ENCODE results near the gene NINL.
"Not testable (repeated sequence)": the region's sequence is repeated elsewhere in the genome, so short reads cannot be mapped to it uniquely, and the experiment has no call there.

Gene NINL

GRCh38 chr20:25507385-25508082 is 77.8 kb downstream of the NINL start:
- no peaks in the 10 kb centered on the region for H3K9me3 ChIP-seq (ENCODE audit: insufficient read depth, low read depth, low read length)
- H3K9ac ChIP-seq (ENCODE audit: low read depth, low read length) = no peak overlapping the region
- peaks cover 94% of the 10 kb centered on the region for H3K36me3 ChIP-seq (ENCODE audit: insufficient read depth, low read depth, low read length)
- H3K27ac ChIP-seq (ENCODE audit: low read length) = no peak overlapping the region
- no peaks in the 10 kb centered on the region for H3K27me3 ChIP-seq (ENCODE audit: insufficient read depth, low read length)
- H3K4me3 ChIP-seq (ENCODE audit: low read length) = no peak overlapping the region
- H3K4me1 ChIP-seq (ENCODE audit: insufficient read depth, low read length) = no peaks in the 10 kb centered on the region

GRCh38 chr20:25504366-25505135 is 80.8 kb downstream of the NINL start:
- peaks cover 82% of the 10 kb centered on the region for H3K36me3 ChIP-seq (ENCODE audit: insufficient read depth, low read depth, low read length)
- no peaks in the 10 kb centered on the region for H3K9me3 ChIP-seq (ENCODE audit: insufficient read depth, low read depth, low read length)
- H3K27ac ChIP-seq (ENCODE audit: low read length) = no peak overlapping the region
- H3K4me3 ChIP-seq (ENCODE audit: low read length) = no peak overlapping the region
- H3K27me3 ChIP-seq (ENCODE audit: insufficient read depth, low read length) = no peaks in the 10 kb centered on the region
- H3K4me1 ChIP-seq (ENCODE audit: insufficient read depth, low read length) = no peaks in the 10 kb centered on the region
- no peak overlapping the region for H3K9ac ChIP-seq (ENCODE audit: low read depth, low read length)

GRCh38 chr20:25503936-25504335 is 81.4 kb downstream of the NINL start:
- H3K4me1 ChIP-seq (ENCODE audit: insufficient read depth, low read length) = no peaks in the 10 kb centered on the region
- no peak overlapping the region for H3K27ac ChIP-seq (ENCODE audit: low read length)
- no peak overlapping the region for H3K9ac ChIP-seq (ENCODE audit: low read depth, low read length)
- H3K9me3 ChIP-seq (ENCODE audit: insufficient read depth, low read depth, low read length) = no peaks in the 10 kb centered on the region
- H3K4me3 ChIP-seq (ENCODE audit: low read length) = no peak overlapping the region
- peaks cover 82% of the 10 kb centered on the region for H3K36me3 ChIP-seq (ENCODE audit: insufficient read depth, low read depth, low read length)
- no peaks in the 10 kb centered on the region for H3K27me3 ChIP-seq (ENCODE audit: insufficient read depth, low read length)

- not testable (repeated sequence) for H3K27ac ChIP-seq (ENCODE audit: low read length); H3K4me3 ChIP-seq (ENCODE audit: low read length)
These were observed 82.2 kb downstream of the NINL start for GRCh38 chr20:25503051-25503639.

GRCh38 chr20:25500880-25501351 is 84.4 kb downstream of the NINL start:
- Histone ChIP-seq H3K9me3 (ENCODE audit: insufficient read depth, low read depth, low read length) (no peaks in the 10 kb centered on the region), H3K9ac (ENCODE audit: low read depth, low read length) (no peak overlapping the region), H3K27me3 (ENCODE audit: insufficient read depth, low read length) (no peaks in the 10 kb centered on the region), H3K4me3 (ENCODE audit: low read length) (no peak overlapping the region), H3K36me3 (ENCODE audit: insufficient read depth, low read depth, low read length) (peaks cover 77% of the 10 kb centered on the region), H3K27ac (ENCODE audit: low read length) (no peak overlapping the region), H3K4me1 (ENCODE audit: insufficient read depth, low read length) (no peaks in the 10 kb centered on the region)

More at GRCh38 chr20:25503051-25503639, 82.2 kb downstream of the NINL start:
- H3K27me3 ChIP-seq (ENCODE audit: insufficient read depth, low read length); H3K4me1 ChIP-seq (ENCODE audit: insufficient read depth, low read length); H3K9ac ChIP-seq (ENCODE audit: low read depth, low read length); H3K9me3 ChIP-seq (ENCODE audit: insufficient read depth, low read depth, low read length): not testable (repeated sequence)
- H3K36me3 ChIP-seq (ENCODE audit: insufficient read depth, low read depth, low read length) = peaks cover 82% of the 10 kb centered on the region

GRCh38 chr20:25499855-25500434 is 85.4 kb downstream of the NINL start:
- no peaks in the 10 kb centered on the region for H3K4me1 ChIP-seq (ENCODE audit: insufficient read depth, low read length)
- H3K27ac ChIP-seq (ENCODE audit: low read length) = no peak overlapping the region
- no peak overlapping the region for H3K9ac ChIP-seq (ENCODE audit: low read depth, low read length)
- H3K4me3 ChIP-seq (ENCODE audit: low read length) = no peak overlapping the region
- no peaks in the 10 kb centered on the region for H3K9me3 ChIP-seq (ENCODE audit: insufficient read depth, low read depth, low read length)
- no peaks in the 10 kb centered on the region for H3K27me3 ChIP-seq (ENCODE audit: insufficient read depth, low read length)
- peaks cover 70% of the 10 kb centered on the region for H3K36me3 ChIP-seq (ENCODE audit: insufficient read depth, low read depth, low read length)

- Histone ChIP-seq H3K4me1 (ENCODE audit: insufficient read depth, low read length) (no peaks in the 10 kb centered on the region), H3K36me3 (ENCODE audit: insufficient read depth, low read depth, low read length) (peaks cover 61% of the 10 kb centered on the region), H3K4me3 (ENCODE audit: low read length) (no peak overlapping the region), H3K9me3 (ENCODE audit: insufficient read depth, low read depth, low read length) (no peaks in the 10 kb centered on the region), H3K27ac (ENCODE audit: low read length) (no peak overlapping the region), H3K27me3 (ENCODE audit: insufficient read depth, low read length) (no peaks in the 10 kb centered on the region), H3K9ac (ENCODE audit: low read depth, low read length) (no peak overlapping the region)
These were observed 86.3 kb downstream of the NINL start for GRCh38 chr20:25499031-25499430.

GRCh38 chr20:25498280-25498606 is 87.1 kb downstream of the NINL start:
- no peaks in the 10 kb centered on the region for H3K9me3 ChIP-seq (ENCODE audit: insufficient read depth, low read depth, low read length)
- H3K27me3 ChIP-seq (ENCODE audit: insufficient read depth, low read length) = no peaks in the 10 kb centered on the region
- peaks cover 56% of the 10 kb centered on the region for H3K36me3 ChIP-seq (ENCODE audit: insufficient read depth, low read depth, low read length)
- no peak overlapping the region for H3K4me3 ChIP-seq (ENCODE audit: low read length)
- no peaks in the 10 kb centered on the region for H3K4me1 ChIP-seq (ENCODE audit: insufficient read depth, low read length)
- H3K27ac ChIP-seq (ENCODE audit: low read length) = no peak overlapping the region
- no peak overlapping the region for H3K9ac ChIP-seq (ENCODE audit: low read depth, low read length)

- no peaks in the 10 kb centered on the region for H3K4me1 ChIP-seq (ENCODE audit: insufficient read depth, low read length)
- no peak overlapping the region for H3K9ac ChIP-seq (ENCODE audit: low read depth, low read length)
- H3K27ac ChIP-seq (ENCODE audit: low read length) = no peak overlapping the region
- no peaks in the 10 kb centered on the region for H3K9me3 ChIP-seq (ENCODE audit: insufficient read depth, low read depth, low read length)
- H3K27me3 ChIP-seq (ENCODE audit: insufficient read depth, low read length) = no peaks in the 10 kb centered on the region
- no peak overlapping the region for H3K4me3 ChIP-seq (ENCODE audit: low read length)
- H3K36me3 ChIP-seq (ENCODE audit: insufficient read depth, low read depth, low read length) = peaks cover 57% of the 10 kb centered on the region
These were observed 87.6 kb downstream of the NINL start for GRCh38 chr20:25497586-25498279.

GRCh38 chr20:25496968-25497401 is 88.3 kb downstream of the NINL start:
- Histone ChIP-seq H3K36me3 (ENCODE audit: insufficient read depth, low read depth, low read length) (peaks cover 53% of the 10 kb centered on the region), H3K4me3 (ENCODE audit: low read length) (no peak overlapping the region), H3K9me3 (ENCODE audit: insufficient read depth, low read depth, low read length) (no peaks in the 10 kb centered on the region), H3K4me1 (ENCODE audit: insufficient read depth, low read length) (no peaks in the 10 kb centered on the region), H3K27me3 (ENCODE audit: insufficient read depth, low read length) (no peaks in the 10 kb centered on the region), H3K9ac (ENCODE audit: low read depth, low read length) (no peak overlapping the region), H3K27ac (ENCODE audit: low read length) (no peak overlapping the region)

- H3K9ac ChIP-seq (ENCODE audit: low read depth, low read length) = no peak overlapping the region
- no peaks in the 10 kb centered on the region for H3K4me1 ChIP-seq (ENCODE audit: insufficient read depth, low read length)
- peaks cover 50% of the 10 kb centered on the region for H3K36me3 ChIP-seq (ENCODE audit: insufficient read depth, low read depth, low read length)
These were observed 89.0 kb downstream of the NINL start for GRCh38 chr20:25496165-25496967.

More at GRCh38 chr20:25496165-25496967, 89.0 kb downstream of the NINL start:
- Histone ChIP-seq H3K4me3 (ENCODE audit: low read length) (no peak overlapping the region), H3K27me3 (ENCODE audit: insufficient read depth, low read length) (no peaks in the 10 kb centered on the region), H3K9me3 (ENCODE audit: insufficient read depth, low read depth, low read length) (no peaks in the 10 kb centered on the region), H3K27ac (ENCODE audit: low read length) (no peak overlapping the region)
